Heart left ventricle (tissue), 16 donors: Measurements from ENCODE around the gene ARMC10. TPM values are rescaled to one million over a fixed set of nuclear protein-coding genes. Genes with fewer than 3 reads are reported as not detected.
"Not testable (repeated sequence)": the region's sequence is repeated elsewhere in the genome, so short reads cannot be mapped to it uniquely, and the experiment has no call there.

ENCODE experiments used
- ATAC-seq, 4 donors: fragments of 200-7000 bp; cut with Tn5 transposase; one replicate each; pipeline ENCODE4 v1.9.1; 2020 to 2022; ENCODE audit warnings: moderate library complexity in 4 of 4, mild to moderate bottlenecking in 3 of 4, moderate number of reproducible peaks in 1 of 4
- DNase-seq, 5 donors: peaks; one replicate each; pipeline ENCODE4 v3.0.0-alpha.2; 2020
- H3K27ac ChIP-seq, 12 donors: fragments of 200-600 bp; sonication (generic) in 4 of 12; one replicate each; pipeline versions ENCODE4 v1.5.0 to v1.8.0; 2016 to 2022; ENCODE audit warnings: mild to moderate bottlenecking in 2 of 12
- H3K27me3 ChIP-seq, 9 donors: fragments of 200-600 bp; sonication (generic) in 2 of 9; one replicate each; pipeline versions ENCODE4 v1.5.1 to v1.8.0; 2016 to 2022; ENCODE audit warnings: mild to moderate bottlenecking in 3 of 9
- H3K36me3 ChIP-seq, 9 donors: fragments of 200-600 bp; sonication (generic) in 2 of 9; one replicate each; pipeline versions ENCODE4 v1.5.0 to v1.8.0; 2018 to 2022; ENCODE audit warnings: mild to moderate bottlenecking in 2 of 9
- H3K4me1 ChIP-seq, 12 donors: fragments of 200-600 bp; sonication (generic) in 4 of 12; one replicate each; pipeline versions ENCODE4 v1.5.0 to v1.8.0; 2016 to 2022; ENCODE audit warnings: mild to moderate bottlenecking in 3 of 12
- H3K4me3 ChIP-seq, 12 donors: fragments of 200-600 bp; sonication (generic) in 4 of 12; one replicate each; pipeline versions ENCODE4 v1.5.0 to v1.8.0; 2017 to 2022; ENCODE audit warnings: mild to moderate bottlenecking in 9 of 12, moderate library complexity in 4 of 12
- H3K9me3 ChIP-seq, 12 donors: fragments of 200-600 bp; sonication (generic) in 4 of 12; one replicate each; pipeline versions ENCODE4 v1.5.0 to v1.8.0; 2016 to 2022; ENCODE audit warnings: mild to moderate bottlenecking in 1 of 12
- CTCF ChIP-seq, 12 donors: fragments of 200-600 bp; sonication (generic) in 4 of 12; IDR thresholded peaks; one replicate each; pipeline versions ENCODE4 v1.5.0 to v1.8.0; 2018 to 2022; ENCODE audit warnings: antibody characterized with exemption in 12 of 12, mild to moderate bottlenecking in 5 of 12
- POLR2A ChIP-seq, 2 donors: fragments of 450-650 bp; IDR thresholded peaks; one replicate each; pipeline ENCODE4 v1.6.1; 2017; ENCODE audit warnings: antibody characterized with exemption in 2 of 2, mild to moderate bottlenecking in 2 of 2, moderate library complexity in 2 of 2
- WGBS, 4 donors: extraction: QIAGEN DNeasy Blood & Tissue Kit in 2 of 4; methylation state at CpG; one replicate each; pipeline versions ENCODE4 v1.1.5 to v1.1.7; 2013 to 2018; 5-methylcytosine and 5-hydroxymethylcytosine counted together
- intact Hi-C, 10 donors: fragments of 100-400 bp; cut with DNase I; formaldehyde crosslinking; loops; one replicate each; pipeline versions ENCODE4 v1.11.1 to v1.14.2; 2022
- polyA plus RNA-seq, 2 donors: library from polyadenylated mRNA; stranded (reverse); fragments of 200-250 nt; gene quantifications; one replicate each; pipeline ENCODE4 v1.2.3, GENCODE V29; 2013
- total RNA-seq, 9 donors: library from RNA; depleted of rRNA in 2 of 9; stranded (reverse); fragments of >200 nt in 2 of 9; fragmentation: NEBNext Ultra II Directional in 3 of 9; extraction: Animal tissue kit (Norgen Biotek cat#: 25700) in 3 of 9; gene quantifications; one replicate each; pipeline versions ENCODE4 v1.1.0 to v1.2.4, GENCODE V29; 2016 to 2023
- donor health status: ischemic (EF 13 %, LVEDD 7.1; RV severe dilation, severe dysfunction).
- donor health status: healthy with polysubstance abuse.
- donor health status: DM: no; HTN: yes; CAD: no.
- donor health status: DM: no; HTN: no; CAD: no.
- donor health status: ischemic (EF 25% LVEDD 6.9; RV normal size, moderate dysfunction).
- donor health status: ischemic (EF 25% LVEDD 5.7; RV mildly dilated, moderate dysfunction).
- donor health status: healthy.
- donor health status: DM: yes; HTN: yes; CAD: no.
- donor health status: ischemic (EF 35%, LVEDD 5.7; RV mildly dilated, moderate dysfunction).
- donor health status: nonischemic (EF 11% LVEDD 7.7; RV severe dilation, severe dysfunction).
- donor health status: DM: yes; HTN: yes; CAD: no.
- donor health status: PGD.
- donor health status: ischemic (EF 29% LVEDD 5.4; RV normal size, mild dysfunction).
- donor health status: nonischemic (EF 23%, LVEDD 6.1; RV moderate dilation, normal function).

ARMC10 gene
- total and polyA plus RNA-seq, 11 donors, result 13.4 to 29.7 (median 24.9) TPM

GRCh38 chr7:103093429-103093828 lies 18.5 kb downstream of the ARMC10 start:
- H3K36me3 ChIP-seq, result peaks cover 0 to 84% (median 68%) of the 10 kb centered on the region in 9 donors
- H3K4me1 ChIP-seq, result no peaks in the 10 kb centered on the region
- WGBS, 4 donors, result 38 to 55% (median 49%) methylated on average over 1 of the region's 1 CpG
- no peak overlapping the region for H3K27ac ChIP-seq
- intact Hi-C loops, result no loop called here
- no peaks in the 10 kb centered on the region for H3K27me3 ChIP-seq
- ATAC-seq (no peak), DNase-seq (no peak)
- H3K9me3 ChIP-seq, result no peaks in the 10 kb centered on the region
- no peak overlapping the region for H3K4me3 ChIP-seq
- TF ChIP-seq CTCF (IDR thresholded peaks at IDR 0.05), result no peak

GRCh38 chr7:103094102-103094501 lies 19.2 kb downstream of the ARMC10 start:
- Histone ChIP-seq H3K27me3 (no peaks in the 10 kb centered on the region), H3K36me3 (peaks cover 0 to 82% (median 61%) of the 10 kb centered on the region in 9 donors), H3K4me1 (no peaks in the 10 kb centered on the region), H3K27ac (no peak overlapping the region), H3K9me3 (no peaks in the 10 kb centered on the region), H3K4me3 (no peak overlapping the region)
- ATAC-seq (no peak), DNase-seq (no peak)
- intact Hi-C loops, result no loop called here
- no peak for TF ChIP-seq POLR2A (IDR thresholded peaks at IDR 0.05)
- 47 to 66% (median 49%) methylated on average over 3 of the region's 3 CpGs for WGBS, 4 donors

GRCh38 chr7:103095558-103095957 lies 20.6 kb downstream of the ARMC10 start:
- H3K36me3 ChIP-seq, result peaks cover 0 to 81% (median 57%) of the 10 kb centered on the region in 9 donors
- H3K27me3 ChIP-seq, H3K4me3 ChIP-seq, ATAC-seq, H3K9me3 ChIP-seq, H3K27ac ChIP-seq, DNase-seq, intact Hi-C loops, H3K4me1 ChIP-seq: not testable (repeated sequence)
- WGBS, 4 donors, result 86 to 99% (median 95%) methylated on average over 2 of the region's 2 CpGs

- DNase-seq (no peak), ATAC-seq (no peak)
- Histone ChIP-seq H3K9me3 (no peaks in the 10 kb centered on the region), H3K4me3 (no peak overlapping the region), H3K27ac (no peak overlapping the region), H3K4me1 (no peaks in the 10 kb centered on the region), H3K36me3 (peaks cover 0 to 87% (median 56%) of the 10 kb centered on the region in 9 donors), H3K27me3 (no peaks in the 10 kb centered on the region)
- intact Hi-C loops, result no loop called here
- WGBS, 4 donors, result 92 to 97% (median 94%) methylated on average over 2 of the region's 2 CpGs
- TF ChIP-seq CTCF (IDR thresholded peaks at IDR 0.05) (no peak), POLR2A (IDR thresholded peaks at IDR 0.05) (no peak)
Observed at GRCh38 chr7:103097041-103097440, 22.1 kb downstream of the ARMC10 start.

- Histone ChIP-seq H3K36me3 (peaks cover 0 to 88% (median 55%) of the 10 kb centered on the region in 9 donors), H3K4me3 (no peak overlapping the region), H3K27ac (no peak overlapping the region), H3K9me3 (no peaks in the 10 kb centered on the region), H3K27me3 (no peaks in the 10 kb centered on the region), H3K4me1 (no peaks in the 10 kb centered on the region)
- TF ChIP-seq POLR2A (IDR thresholded peaks at IDR 0.05) (no peak), CTCF (IDR thresholded peaks at IDR 0.05) (no peak)
- DNase-seq (no peak), ATAC-seq (no peak)
- intact Hi-C loops, result no loop called here
- 61 to 80% (median 65%) methylated on average over 3 of the region's 3 CpGs for WGBS, 4 donors
Observed at GRCh38 chr7:103100348-103100747, 25.4 kb downstream of the ARMC10 start.
